SK-N-SH (cell line): Measurements from ENCODE around the gene ATP7B.

ENCODE experiments used
- CTCF ChIP-seq: fragments of 200-600 bp; sonication (generic); IDR thresholded peaks from 2 replicates; pipeline ENCODE4 v1.6.1; 2017; ENCODE audit warnings: antibody characterized with exemption, mild to moderate bottlenecking, moderate library complexity
- FOXM1 ChIP-seq: IDR thresholded peaks from 2 replicates; pipeline ENCODE4 v1.4.0; 2012; ENCODE audit warnings: low read depth, mild to moderate bottlenecking
- GABPA ChIP-seq: IDR thresholded peaks from 2 replicates; pipeline ENCODE4 v1.4.0; 2012; ENCODE audit warnings: low read depth, mild to moderate bottlenecking
- MEF2A ChIP-seq: IDR thresholded peaks from 2 replicates; pipeline ENCODE4 v1.4.0; 2012; ENCODE audit warnings: low read depth, borderline replicate concordance
- NFIC ChIP-seq: IDR thresholded peaks from 2 replicates; pipeline ENCODE4 v1.4.0; 2012; ENCODE audit warnings: borderline replicate concordance
- PBX3 ChIP-seq: IDR thresholded peaks from 2 replicates; pipeline ENCODE4; 2012
- POLR2AphosphoS5 ChIP-seq: IDR thresholded peaks from 2 replicates; pipeline ENCODE4 v1.6.1; 2012; ENCODE audit warnings: low read depth, low read length
- SIN3A ChIP-seq: IDR thresholded peaks from 2 replicates; pipeline ENCODE4 v1.6.1; 2012; ENCODE audit warnings: low read depth, mild to moderate bottlenecking, low read length, moderate library complexity, borderline replicate concordance
- YY1 ChIP-seq: IDR thresholded peaks from 2 replicates; pipeline ENCODE4 v1.4.0; 2012; ENCODE audit warnings: low read depth, mild to moderate bottlenecking

GRCh38 chr13:51935326-51936171 is 75.7 kb downstream of the ATP7B start:
- TF ChIP-seq YY1 (no peak), POLR2AphosphoS5 (no peak), MEF2A (no peak), CTCF (peak; percentile 34; the same call in 1 of the 2 replicates), NFIC (no peak), GABPA (no peak), FOXM1 (no peak), SIN3A (no peak), PBX3 (no peak)
